Measurements from ENCODE around the gene CDK5. TPM values are rescaled to one million over a fixed set of nuclear protein-coding genes. Genes with fewer than 3 reads are reported as not detected.

Gene CDK5
- total and polyA plus RNA-seq, 4 donors = 6.8 to 17.3 (median 9.2) TPM

DNA sequence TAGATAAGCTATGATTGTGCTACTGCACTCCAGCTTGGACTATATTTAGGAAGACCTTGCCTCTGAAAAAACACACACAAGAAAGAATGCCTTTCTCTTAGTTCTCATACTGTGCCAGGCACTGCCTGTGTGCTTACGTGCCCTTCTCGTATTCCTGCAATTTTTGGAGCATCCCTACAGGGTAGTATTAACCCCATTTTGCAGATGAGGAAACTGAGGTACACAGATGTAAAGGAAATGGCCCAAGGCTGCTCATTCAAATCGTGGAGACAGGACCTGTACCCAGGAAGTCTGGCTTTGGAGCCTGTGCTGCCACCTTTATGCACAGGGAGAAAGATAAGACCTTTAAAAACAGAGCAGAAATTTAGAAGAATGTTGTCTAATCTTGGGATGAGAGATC is 45.3 kb upstream of the CDK5 start:
- no peak overlapping the region for H3K9ac ChIP-seq (ENCODE audit: insufficient read depth in 1 of 2, low read length in 2 of 2)
- H3K27ac ChIP-seq (ENCODE audit: low read depth in 1 of 2, low read length in 1 of 2) = no peak overlapping the region
- no peak overlapping the region for H3K4me3 ChIP-seq
- ATAC-seq (ENCODE audit: insufficient read depth, low FRiP score) (no peak), DNase-seq (no peak)
- H3K36me3 ChIP-seq (ENCODE audit: control insufficient read depth in 4 of 4, insufficient read depth in 4 of 4, low read length in 4 of 4) = peaks cover 0 to 2% (median 1%) of the 10 kb centered on the region in 4 donors
- peaks cover 0 to 3% (median 0%) of the 10 kb centered on the region in 4 donors for H3K9me3 ChIP-seq (ENCODE audit: control insufficient read depth in 4 of 4, insufficient read depth in 3 of 4, low read length in 3 of 4)
- H3K4me1 ChIP-seq (ENCODE audit: control insufficient read depth in 5 of 5, insufficient read depth in 5 of 5, low read length in 5 of 5) = peaks cover 0 to 7% (median 0%) of the 10 kb centered on the region in 5 donors
- H3K27me3 ChIP-seq (ENCODE audit: control insufficient read depth in 3 of 3, insufficient read depth in 3 of 3, low read length in 2 of 3) = no peaks in the 10 kb centered on the region
- TF ChIP-seq, protein P1, sequence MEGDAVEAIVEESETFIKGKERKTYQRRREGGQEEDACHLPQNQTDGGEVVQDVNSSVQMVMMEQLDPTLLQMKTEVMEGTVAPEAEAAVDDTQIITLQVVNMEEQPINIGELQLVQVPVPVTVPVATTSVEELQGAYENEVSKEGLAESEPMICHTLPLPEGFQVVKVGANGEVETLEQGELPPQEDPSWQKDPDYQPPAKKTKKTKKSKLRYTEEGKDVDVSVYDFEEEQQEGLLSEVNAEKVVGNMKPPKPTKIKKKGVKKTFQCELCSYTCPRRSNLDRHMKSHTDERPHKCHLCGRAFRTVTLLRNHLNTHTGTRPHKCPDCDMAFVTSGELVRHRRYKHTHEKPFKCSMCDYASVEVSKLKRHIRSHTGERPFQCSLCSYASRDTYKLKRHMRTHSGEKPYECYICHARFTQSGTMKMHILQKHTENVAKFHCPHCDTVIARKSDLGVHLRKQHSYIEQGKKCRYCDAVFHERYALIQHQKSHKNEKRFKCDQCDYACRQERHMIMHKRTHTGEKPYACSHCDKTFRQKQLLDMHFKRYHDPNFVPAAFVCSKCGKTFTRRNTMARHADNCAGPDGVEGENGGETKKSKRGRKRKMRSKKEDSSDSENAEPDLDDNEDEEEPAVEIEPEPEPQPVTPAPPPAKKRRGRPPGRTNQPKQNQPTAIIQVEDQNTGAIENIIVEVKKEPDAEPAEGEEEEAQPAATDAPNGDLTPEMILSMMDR (IDR thresholded peaks at IDR 0.05; ENCODE audit: control extremely low read depth, extremely low read depth) = no peak
- WGBS, 2 donors = 74 to 80% methylated on average over 3 of the region's 3 CpGs

DNA sequence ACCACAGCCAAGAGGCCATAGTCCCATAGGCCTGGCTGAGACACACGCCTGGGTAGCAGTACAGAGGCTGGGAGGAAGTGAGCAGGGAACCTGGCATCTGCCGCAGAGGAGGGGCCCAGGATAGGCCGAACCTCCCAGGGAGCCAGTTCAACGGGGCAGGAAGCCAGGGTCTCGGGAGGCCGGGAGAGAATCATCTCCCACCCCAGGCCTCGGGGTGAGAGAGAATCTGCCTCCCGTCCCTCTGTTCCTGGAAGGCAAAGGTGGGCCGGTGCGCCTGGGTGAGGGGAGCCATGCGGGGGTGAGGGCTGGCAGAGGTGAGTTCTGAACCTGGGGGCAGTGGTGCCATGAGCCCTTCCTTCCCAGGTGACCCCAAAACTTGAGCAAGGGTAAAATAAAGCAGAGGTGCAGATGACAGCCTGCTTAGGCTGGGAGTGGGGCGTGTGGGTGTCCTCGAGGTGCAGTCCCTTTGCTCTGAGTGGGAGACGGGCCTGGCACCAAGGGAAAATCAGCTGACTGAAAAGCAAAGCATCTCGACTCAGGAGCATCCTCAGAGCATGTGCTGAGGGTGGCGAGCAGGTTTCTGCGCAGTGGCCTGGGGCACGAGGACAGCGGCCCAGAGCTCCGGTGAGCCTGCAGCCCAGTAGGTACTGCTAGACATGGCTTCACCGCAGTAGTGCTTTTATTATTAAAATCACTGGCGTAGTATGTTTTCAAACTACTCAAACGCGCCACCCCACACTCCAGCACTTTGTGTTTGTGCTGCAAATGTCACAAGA is 44.1 kb upstream of the CDK5 start:
- no peak overlapping the region for H3K27ac ChIP-seq (ENCODE audit: low read depth in 1 of 2, low read length in 1 of 2)
- 85 to 89% methylated on average over 23 to 24 of the region's 24 CpGs for WGBS, 2 donors
- ATAC-seq (ENCODE audit: insufficient read depth, low FRiP score) = no peak

DNA sequence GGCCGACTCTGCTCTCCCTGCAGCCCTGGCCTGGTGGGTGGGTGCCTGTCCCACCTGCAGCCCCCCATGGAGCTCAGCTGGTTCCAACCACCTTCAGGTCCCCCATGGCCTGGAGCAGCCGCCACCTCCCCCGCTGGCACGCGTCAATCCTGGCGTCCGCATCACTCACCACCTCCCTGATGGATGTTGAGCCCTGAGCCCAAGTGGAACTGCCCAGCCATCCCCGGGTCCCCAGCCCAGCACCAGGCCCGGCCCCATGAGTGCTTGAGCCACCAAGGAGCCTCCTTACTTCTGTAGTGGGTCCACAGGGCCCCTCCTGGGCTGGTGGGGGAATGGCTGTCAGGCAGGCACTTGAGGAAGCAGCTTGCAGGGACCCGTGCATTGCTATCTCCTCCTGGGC is 43.2 kb upstream of the CDK5 start:
- Histone ChIP-seq H3K36me3 (ENCODE audit: control insufficient read depth in 4 of 4, insufficient read depth in 4 of 4, low read length in 4 of 4) (peaks cover 0 to 2% (median 1%) of the 10 kb centered on the region in 4 donors), H3K27ac (ENCODE audit: low read depth in 1 of 2, low read length in 1 of 2) (no peak overlapping the region), H3K4me1 (ENCODE audit: control insufficient read depth in 5 of 5, insufficient read depth in 5 of 5, low read length in 5 of 5) (peaks cover 0 to 7% (median 0%) of the 10 kb centered on the region in 5 donors), H3K9ac (ENCODE audit: insufficient read depth in 1 of 2, low read length in 2 of 2) (no peak overlapping the region), H3K9me3 (ENCODE audit: control insufficient read depth in 4 of 4, insufficient read depth in 3 of 4, low read length in 3 of 4) (peaks cover 0 to 3% (median 0%) of the 10 kb centered on the region in 4 donors), H3K27me3 (ENCODE audit: control insufficient read depth in 3 of 3, insufficient read depth in 3 of 3, low read length in 2 of 3) (no peaks in the 10 kb centered on the region), H3K4me3 (no peak overlapping the region)
- ATAC-seq (ENCODE audit: insufficient read depth, low FRiP score) (no peak), DNase-seq (no peak)
- WGBS, 2 donors = 93 to 94% methylated on average over 10 of the region's 10 CpGs
- TF ChIP-seq, protein P1 (IDR thresholded peaks at IDR 0.05; ENCODE audit: control extremely low read depth, extremely low read depth) = no peak

More for the DNA sequence above, 44.1 kb upstream of the CDK5 start:
- Histone ChIP-seq H3K9ac (ENCODE audit: insufficient read depth in 1 of 2, low read length in 2 of 2) (no peak overlapping the region), H3K4me3 (no peak overlapping the region), H3K36me3 (ENCODE audit: control insufficient read depth in 4 of 4, insufficient read depth in 4 of 4, low read length in 4 of 4) (peaks cover 0 to 2% (median 1%) of the 10 kb centered on the region in 4 donors), H3K4me1 (ENCODE audit: control insufficient read depth in 5 of 5, insufficient read depth in 5 of 5, low read length in 5 of 5) (peaks cover 0 to 7% (median 0%) of the 10 kb centered on the region in 5 donors), H3K9me3 (ENCODE audit: control insufficient read depth in 4 of 4, insufficient read depth in 3 of 4, low read length in 3 of 4) (peaks cover 0 to 3% (median 0%) of the 10 kb centered on the region in 4 donors), H3K27me3 (ENCODE audit: control insufficient read depth in 3 of 3, insufficient read depth in 3 of 3, low read length in 2 of 3) (no peaks in the 10 kb centered on the region)
- TF ChIP-seq, protein P1 (IDR thresholded peaks at IDR 0.05; ENCODE audit: control extremely low read depth, extremely low read depth) = no peak
- DNase-seq = no peak

All from lung (tissue), 12 donors.